Kidney capillary endothelial cell (primary cell): ENCODE measurements around the gene ARID3C.
A peak's percentile ranks its signal among the peaks of the same experiment; 100 is the strongest.
"Not testable (repeated sequence)": the region's sequence is repeated elsewhere in the genome, so short reads cannot be mapped to it uniquely, and the experiment has no call there.

Source experiments
- DNase-seq: peaks from one replicate; pipeline ENCODE4 v3.0.0-alpha.2; 2018; ENCODE audit warnings: low spot score

Gene ARID3C

GRCh38 chr9:34652602-34653000 lies 23.7 kb upstream of the ARID3C start:
- no peak for DNase-seq

GRCh38 chr9:34651876-34652601 lies 23.2 kb upstream of the ARID3C start, which contains the start of gene IL11RA:
Gene IL11RA, plus strand, starts transcription at chr9:34652185. Its CDS starts 3,033 bp downstream, at chr9:34655218.
- DNase-seq = peak; percentile 87

- no peak for DNase-seq
Observed at GRCh38 chr9:34651321-34651720, 22.5 kb upstream of the ARID3C start.

DNA sequence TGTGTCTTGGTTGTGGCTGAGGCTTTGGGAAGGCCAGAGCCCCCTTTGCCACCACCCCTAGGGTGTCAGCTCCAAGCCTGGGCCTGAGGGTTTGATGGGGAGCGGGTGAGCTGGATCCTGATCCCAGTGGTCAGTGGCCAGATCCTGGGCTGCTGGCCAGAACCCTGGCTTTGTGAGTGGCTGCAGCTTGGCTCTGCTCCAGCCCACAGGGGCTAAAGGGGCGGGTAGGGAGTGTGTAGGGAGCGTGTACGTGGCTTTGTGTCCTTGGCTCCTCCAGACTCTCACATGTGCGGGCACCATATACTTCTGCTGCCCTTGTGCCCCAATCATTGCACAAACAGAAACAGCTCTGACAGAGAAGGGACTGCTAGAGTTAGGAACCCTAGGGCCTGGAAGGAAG lies 21.9 kb upstream of the ARID3C start:
- DNase-seq = no peak

- no peak for DNase-seq
Observed at GRCh38 chr9:34648673-34649072, 19.8 kb upstream of the ARID3C start.

- DNase-seq = no peak
Observed at GRCh38 chr9:34647651-34648050, 18.8 kb upstream of the ARID3C start.

- DNase-seq = no peak
Observed at GRCh38 chr9:34647084-34647403, 18.2 kb upstream of the ARID3C start.

DNA sequence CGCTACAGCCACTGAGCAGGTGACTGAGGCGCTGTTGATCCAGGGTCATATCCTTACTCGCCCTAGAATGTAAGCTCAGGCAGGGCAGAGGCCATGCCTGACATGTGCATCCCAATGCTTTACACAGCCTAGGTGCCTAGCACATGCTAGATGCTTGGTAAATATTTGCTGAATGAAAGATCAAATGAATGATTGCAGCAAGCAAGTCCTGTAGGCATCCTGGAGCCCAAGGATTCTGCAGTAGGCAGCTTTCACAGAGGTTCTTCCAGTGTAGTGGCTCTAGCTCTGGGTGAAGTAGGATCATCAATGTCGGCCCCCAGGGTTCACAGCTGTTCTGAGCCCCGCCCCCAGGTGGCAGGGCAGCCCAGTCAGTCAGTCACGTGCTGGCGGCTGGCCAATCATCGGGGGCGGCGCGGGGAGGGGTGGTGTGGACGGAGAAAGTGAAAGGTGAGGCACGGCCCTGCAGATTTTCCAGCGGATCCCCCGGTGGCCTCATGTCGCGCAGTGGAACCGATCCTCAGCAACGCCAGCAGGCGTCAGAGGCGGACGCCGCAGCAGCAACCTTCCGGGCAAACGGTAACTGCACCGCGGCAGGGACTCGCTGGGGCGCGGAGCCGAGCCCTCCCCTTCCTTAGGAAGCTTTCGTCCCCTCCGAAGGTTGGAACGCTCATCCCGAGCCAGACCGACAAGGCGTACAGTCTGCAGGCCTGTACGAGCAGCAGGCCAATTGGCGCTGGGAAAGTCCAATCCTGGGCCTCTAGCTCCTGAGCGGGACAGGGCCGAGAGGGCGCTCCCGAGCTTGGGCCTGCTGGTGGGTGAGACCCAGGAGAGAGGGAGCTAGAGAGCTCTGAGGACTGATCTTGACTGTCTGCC lies 17.6 kb upstream of the ARID3C start, which contains the start of gene GALT:
Gene GALT, plus strand, starts transcription at position 465 of the 873 bp plus-strand sequence. Its CDS starts 30 bp downstream, at position 495.
- peak; percentile 84 for DNase-seq

DNA sequence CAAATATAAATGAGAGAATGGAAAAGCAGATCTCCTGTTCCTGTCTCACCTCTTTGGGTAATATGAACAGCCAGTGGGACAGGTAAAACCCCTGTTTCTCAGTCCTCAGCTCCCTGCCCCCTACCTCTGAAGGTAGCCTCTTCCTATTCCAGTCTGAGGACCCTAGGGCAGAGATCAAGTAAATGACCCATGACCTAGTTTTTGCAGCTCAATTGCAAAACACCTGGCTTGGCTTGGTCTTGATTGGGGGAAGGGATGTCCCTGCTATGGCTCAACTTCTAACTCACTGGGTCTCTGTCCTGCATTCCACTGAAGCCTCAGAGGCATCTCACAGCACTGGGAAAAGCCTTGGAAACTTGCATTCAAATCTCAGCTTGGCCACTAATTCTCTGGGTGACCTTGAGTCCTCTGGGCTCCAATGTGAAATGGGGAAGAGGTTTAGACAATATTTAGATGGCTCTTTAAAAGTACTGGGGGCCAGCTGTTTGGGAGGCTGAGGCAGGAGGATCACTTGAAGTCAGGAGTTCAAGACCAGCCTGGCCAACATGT lies 16.0 kb upstream of the ARID3C start:
- no peak for DNase-seq

DNA sequence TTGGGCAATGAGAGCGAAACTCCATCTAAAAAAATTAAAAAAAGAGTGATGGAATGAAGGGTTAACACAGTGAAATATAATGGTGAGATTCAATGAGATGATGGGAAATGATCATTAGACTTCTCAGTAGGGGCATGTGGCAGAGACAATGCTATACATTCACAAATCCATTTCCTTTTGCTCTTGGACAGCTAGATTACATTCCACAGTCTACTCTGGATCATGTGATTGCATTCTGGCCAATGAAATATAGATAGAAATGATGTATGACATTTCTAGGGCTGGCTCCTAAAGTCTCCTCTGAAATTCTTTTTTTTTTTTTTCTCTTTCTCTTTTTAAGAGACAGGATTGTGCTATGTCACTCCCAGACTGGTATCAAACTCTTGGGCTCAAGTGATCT lies 13.8 kb upstream of the ARID3C start:
- DNase-seq = no peak

- DNase-seq = not testable (repeated sequence)
Observed at GRCh38 chr9:34639322-34639721, 10.5 kb upstream of the ARID3C start.

GRCh38 chr9:34638138-34638445 lies 9.2 kb upstream of the ARID3C start:
- DNase-seq = no peak

GRCh38 chr9:34637356-34638137 lies 8.7 kb upstream of the ARID3C start, which contains the start of gene SIGMAR1:
Gene SIGMAR1, minus strand, starts transcription at chr9:34637787. Its CDS starts 90 bp downstream, at chr9:34637697.
- peak; percentile 85 for DNase-seq

DNA sequence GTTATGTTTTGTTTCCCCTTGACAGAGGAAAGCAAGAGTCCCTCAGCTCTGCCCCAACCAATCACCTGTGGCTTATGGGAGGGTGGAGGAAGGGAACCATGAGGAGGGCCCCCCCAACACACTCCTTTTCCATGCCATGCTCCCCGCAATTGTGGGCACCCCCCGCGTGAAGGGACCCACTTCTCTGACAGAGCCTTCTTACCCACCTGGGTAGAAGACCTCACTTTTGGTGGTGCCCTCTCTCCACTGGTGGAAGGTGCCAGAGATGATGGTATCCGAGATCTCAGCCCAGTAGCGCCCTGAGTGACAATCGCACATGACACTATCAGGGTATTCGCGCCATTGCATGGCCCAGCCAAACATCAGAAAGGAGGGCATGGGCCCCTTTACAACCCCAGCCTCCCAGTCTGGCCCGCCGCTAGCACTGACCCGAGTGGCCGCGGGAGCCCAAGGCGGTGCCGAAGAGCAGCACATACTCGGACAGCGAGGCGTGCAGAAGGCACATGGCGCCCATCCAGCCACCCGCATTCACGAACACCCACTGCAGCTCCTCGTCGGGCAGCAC lies 8.0 kb upstream of the ARID3C start:
- no peak for DNase-seq

- DNase-seq = no peak
Observed at GRCh38 chr9:34635556-34635955, 6.7 kb upstream of the ARID3C start.

DNA sequence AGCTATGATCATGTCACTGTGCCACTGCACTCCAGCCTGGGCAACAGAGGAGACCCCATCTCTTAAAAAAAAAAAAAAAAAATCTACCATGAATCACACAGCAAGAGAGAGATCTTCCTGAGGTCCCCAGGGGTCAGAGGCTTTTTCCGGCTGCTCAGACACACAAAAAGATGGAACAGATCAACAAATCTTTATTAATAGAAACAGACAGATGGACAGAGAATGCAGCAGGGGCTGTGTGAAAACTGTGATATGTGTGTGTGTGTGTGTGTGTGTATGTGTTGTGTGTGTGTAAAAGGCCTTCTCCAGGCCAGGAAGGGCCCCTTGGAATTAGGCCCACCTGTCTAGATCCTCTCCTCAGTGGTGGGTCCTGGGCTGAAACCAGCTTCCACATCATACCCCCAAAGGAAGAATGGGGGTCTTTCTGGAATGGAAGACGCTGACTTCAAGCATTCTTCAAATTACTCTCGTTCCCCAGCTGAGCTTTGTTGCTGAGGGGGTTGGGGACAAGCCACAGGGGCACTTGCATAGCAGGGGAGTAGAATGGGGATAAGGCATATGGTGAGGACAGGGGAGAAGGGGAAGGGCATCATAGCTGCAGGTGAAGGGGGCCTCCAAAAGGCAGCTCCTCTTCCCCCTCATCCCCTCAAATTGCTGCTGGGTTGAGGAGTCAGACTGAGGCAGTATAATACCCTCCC lies 5.8 kb upstream of the ARID3C start:
- DNase-seq = no peak

DNA sequence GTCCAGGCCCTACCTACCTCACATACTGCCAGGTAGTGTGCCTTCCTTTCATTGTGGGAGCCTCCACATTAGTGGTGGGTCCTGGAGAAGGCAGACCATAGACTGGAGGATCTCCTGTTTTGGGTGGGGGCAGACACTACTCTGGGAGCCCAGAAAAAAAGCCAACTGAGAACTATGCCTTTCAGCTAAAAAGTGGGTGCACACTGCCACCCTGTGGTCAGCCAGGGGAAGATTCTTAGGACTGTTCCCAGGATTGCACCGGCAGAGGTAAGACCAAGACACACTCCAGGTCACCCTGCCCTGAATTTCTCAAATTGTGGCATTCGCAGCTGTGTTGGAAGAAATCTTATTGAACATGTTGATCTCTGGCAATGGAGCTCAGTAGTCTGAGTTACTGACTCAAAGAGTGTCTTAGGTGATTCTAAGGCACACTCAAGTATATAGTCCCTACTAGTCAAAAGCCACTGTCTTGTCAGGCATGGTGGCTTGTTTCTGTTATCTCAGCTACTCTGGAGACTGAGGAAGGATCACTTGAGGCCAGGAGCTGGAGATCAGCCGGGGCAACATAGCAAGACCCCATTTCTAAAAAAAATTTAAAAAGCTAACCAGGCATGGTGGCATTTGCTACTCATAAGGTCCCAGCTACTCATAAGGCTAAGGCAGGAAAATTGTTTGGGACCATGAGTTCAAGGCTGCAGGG lies 5.1 kb upstream of the ARID3C start:
- DNase-seq = peak; percentile 76

DNA sequence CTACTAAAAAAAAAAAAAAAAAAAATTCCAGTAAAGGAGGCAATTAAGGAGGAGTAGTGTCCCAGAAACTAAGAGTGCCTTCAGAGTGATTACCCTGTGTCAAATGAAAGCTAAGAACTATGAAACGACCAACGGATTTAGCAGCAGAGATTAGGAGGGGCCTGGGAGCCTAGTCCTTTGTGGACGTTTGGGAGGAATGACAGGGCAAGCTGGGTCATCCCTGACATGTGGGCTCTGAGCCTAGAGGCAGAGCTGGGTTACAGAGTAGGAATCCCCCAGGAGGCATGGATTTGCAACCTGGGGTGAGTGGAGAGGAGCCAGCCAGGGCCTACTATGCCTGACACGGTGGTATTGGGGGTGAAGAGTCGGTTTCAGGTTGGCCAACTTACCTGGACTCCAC lies 4.3 kb upstream of the ARID3C start:
- no peak for DNase-seq

DNA sequence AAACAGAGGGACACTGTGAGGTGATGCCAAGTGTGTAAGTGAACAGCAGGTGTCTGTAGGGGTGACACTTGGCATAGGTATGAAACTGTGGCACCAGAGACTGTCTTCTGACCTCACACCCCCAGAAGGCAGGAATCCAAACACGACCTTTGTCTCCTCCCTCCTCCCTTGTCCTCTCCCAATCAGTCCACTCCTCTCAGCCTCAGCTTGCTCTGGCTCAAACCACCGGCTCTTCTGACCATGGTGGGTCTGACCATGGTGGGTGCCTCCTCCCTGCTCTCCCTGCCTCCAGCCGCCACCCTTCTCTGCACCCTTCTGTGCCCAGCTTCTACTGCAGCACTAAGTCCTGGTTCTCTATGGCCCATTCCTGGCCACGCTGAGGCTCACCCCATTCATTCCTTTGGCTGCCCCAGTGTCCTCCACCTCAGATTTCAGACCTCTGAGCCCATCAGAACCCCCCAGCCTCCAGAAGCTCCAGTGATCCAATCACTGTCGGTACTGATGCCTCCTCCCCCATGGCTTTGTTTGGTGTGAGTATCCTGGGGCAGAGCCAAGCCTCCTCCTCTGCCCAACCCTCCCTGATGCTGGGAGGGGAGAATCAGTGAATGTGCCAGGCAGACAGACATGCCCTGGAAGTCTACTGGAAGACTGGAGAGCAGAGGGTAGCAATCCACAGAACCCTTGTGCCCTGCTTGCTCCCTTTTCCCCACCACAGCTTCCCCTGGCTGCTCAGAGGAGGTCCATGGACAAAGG lies 1.7 kb upstream of the ARID3C start:
- DNase-seq = no peak

DNA sequence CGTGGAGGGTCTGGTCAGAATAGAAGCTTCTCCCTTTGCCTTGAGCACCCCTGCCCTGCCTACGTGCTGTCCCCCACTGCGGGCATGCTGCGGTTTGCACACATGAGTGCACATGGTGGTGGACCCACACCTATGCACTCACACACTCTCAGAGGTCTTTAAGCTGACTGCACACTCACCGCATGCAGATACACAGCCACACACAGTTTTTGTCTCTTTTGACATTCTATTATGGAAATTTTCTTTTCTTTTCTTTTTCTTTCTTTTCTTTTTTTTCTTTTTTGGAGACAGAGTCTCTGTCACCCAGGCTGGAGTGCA lies 584 bp upstream of the ARID3C start:
- DNase-seq = no peak
